GM12878 (cell line): ENCODE results near the gene CPEB1. TPM values are rescaled to one million over a fixed set of nuclear protein-coding genes. Genes with fewer than 3 reads are reported as not detected.

ENCODE experiments used
- ATAC-seq: fragments of 200-7000 bp; cut with Tn5 transposase; 3 replicates; pipeline ENCODE4 v1.9.1; 2020; ENCODE audit warnings: mild to moderate bottlenecking, moderate library complexity
- BruUV-seq: library from RNA; stranded (reverse); fragments of 400-500 nt; replicated peaks from 2 replicates; lab custom pipeline; 2021; lab: Mats Ljungman, UMichigan
- CTCF ChIA-PET: fragments of 300-600 bp; sonication (Branson Sonifier 250); formaldehyde crosslinking; extraction: SDS; loops from one replicate; lab custom pipeline; 2021; ENCODE audit warnings: inconsistent platforms; lab: Yijun Ruan, JAX
- POLR2A ChIA-PET: fragments of 350-600 bp; formaldehyde crosslinking; extraction: SDS; loops from one replicate; lab custom pipeline; 2021; ENCODE audit warnings: inconsistent platforms; lab: Charles Lee
- RAD21 ChIA-PET: fragments of 300-600 bp; sonication (Branson Sonifier 250); formaldehyde crosslinking; loops from one replicate; lab custom pipeline; 2023; ENCODE audit warnings: antibody characterized with exemption; ENCODE audit not compliant: unreplicated experiment; lab: Charles Lee
- SMC1A ChIA-PET: fragments of 300-600 bp; sonication (Branson Sonifier 250); formaldehyde crosslinking; loops from one replicate; lab custom pipeline; 2023; ENCODE audit not compliant: unreplicated experiment, uncharacterized antibody; lab: Charles Lee
- DNase-seq: peaks from one replicate; pipeline ENCODE4 v3.0.0-alpha.2; 2011; ENCODE audit warnings: low read depth, low spot score
- FAIRE-seq: peaks from 3 replicates; lab custom pipeline; 2011; peaks lifted over from hg19 to GRCh38; lab: Jason Lieb, UNC
- H2AFZ ChIP-seq: 2 replicates; pipeline ENCODE4 v1.6.0; 2011; ENCODE audit warnings: low read depth, low read length, control low read depth; ENCODE audit not compliant: control insufficient read depth
- H3K27ac ChIP-seq: 2 replicates; pipeline ENCODE4 v1.5.1; 2011; ENCODE audit warnings: control low read depth; ENCODE audit not compliant: control insufficient read depth, insufficient read depth
- H3K27me3 ChIP-seq, 2 experiments: replicated peaks in 1 of 2; 2 replicates each; pipeline versions ENCODE4 v1.6.0 to v1.6.1; 2011; ENCODE audit warnings: low read length in 1 of 2; ENCODE audit not compliant: control insufficient read depth in 2 of 2, insufficient read depth in 2 of 2
- H3K36me3 ChIP-seq, 2 experiments: 2 replicates each; pipeline ENCODE4 v1.5.1; 2011; ENCODE audit warnings: low read length in 1 of 2; ENCODE audit not compliant: control insufficient read depth in 2 of 2, insufficient read depth in 2 of 2
- H3K4me1 ChIP-seq: 2 replicates; pipeline ENCODE4 v1.6.1; 2011; ENCODE audit warnings: mild to moderate bottlenecking, low read length, moderate library complexity, mixed read lengths; ENCODE audit not compliant: control insufficient read depth, insufficient read depth
- H3K4me2 ChIP-seq: 2 replicates; pipeline ENCODE4 v1.6.0; 2011; ENCODE audit warnings: control low read depth; ENCODE audit not compliant: control insufficient read depth, insufficient read depth
- H3K4me3 ChIP-seq: fragments of 200-600 bp; sonication (generic); 2 replicates; pipeline ENCODE4 v1.5.1; 2016
- H3K79me2 ChIP-seq: 2 replicates; pipeline ENCODE4 v1.6.0; 2011; ENCODE audit warnings: low read length; ENCODE audit not compliant: control insufficient read depth, insufficient read depth
- H3K9ac ChIP-seq: 2 replicates; pipeline ENCODE4 v1.8.0; 2011; ENCODE audit warnings: low read length, control low read depth, mixed read lengths; ENCODE audit not compliant: control insufficient read depth, insufficient read depth
- H3K9me3 ChIP-seq: replicated peaks from 3 replicates; pipeline ENCODE4 v1.5.1; 2011; ENCODE audit warnings: mild to moderate bottlenecking, low read length; ENCODE audit not compliant: control insufficient read depth, insufficient read depth
- H4K20me1 ChIP-seq: 2 replicates; pipeline ENCODE4 v1.6.0; 2011; ENCODE audit not compliant: control insufficient read depth, insufficient read depth
- MXI1 ChIP-seq: fragments of 150-350 bp; IDR thresholded peaks from 2 replicates; pipeline ENCODE4 v1.6.1; 2011; ENCODE audit warnings: low read depth, mild to moderate bottlenecking, inconsistent platforms, low read length, improper control_type of control experiment
- NFYA ChIP-seq: IDR thresholded peaks from 2 replicates; pipeline ENCODE4 v1.6.1; 2011; ENCODE audit warnings: low read depth, mild to moderate bottlenecking, low read length, improper control_type of control experiment, borderline replicate concordance
- POU2F2 ChIP-seq: IDR thresholded peaks from 3 replicates; pipeline ENCODE4 v1.6.1; 2011; ENCODE audit warnings: low read depth, mild to moderate bottlenecking, low read length, borderline replicate concordance
- RAD21 ChIP-seq: IDR thresholded peaks from 2 replicates; pipeline ENCODE4 v1.6.1; 2011; ENCODE audit warnings: mild to moderate bottlenecking, low read depth, low read length, moderate library complexity; ENCODE audit not compliant: insufficient read depth
- ZNF622 ChIP-seq: fragments of 450-650 bp; IDR thresholded peaks from 2 replicates; pipeline ENCODE4 v1.6.1; 2017; ENCODE audit warnings: mild to moderate bottlenecking, inconsistent platforms
- WGBS: methylation state at CpG from one replicate; pipeline ENCODE4 v1.1.6; 2016; ENCODE audit warnings: low lambda C conversion rate; ENCODE audit not compliant: insufficient replicate concordance, insufficient coverage; ENCODE audit errors: missing lambda C conversion rate; 5-methylcytosine and 5-hydroxymethylcytosine counted together
- in situ Hi-C: fragments of 300-500 bp; cut with MboI; formaldehyde crosslinking; loops from 9 replicates; pipeline ENCODE4 v1.14.3; 2018; ENCODE audit warnings: mixed read lengths
- intact Hi-C: fragments of 100-400 bp; cut with micrococcal nuclease; formaldehyde crosslinking; loops from one replicate; pipeline ENCODE4 v1.14.2; 2022; ENCODE audit not compliant: unreplicated experiment
- polyA plus RNA-seq, 11 experiments: library from polyadenylated mRNA; depleted of rRNA in 4 of 11; unstranded in 6 of 11; stranded (reverse) in 5 of 11; fragments of >200 nt; fragmentation: Nextera tagmentation in 4 of 11; fragmentation: Illumina TruSeq in 1 of 11; extraction: Ambion mirVana in 4 of 11; extraction: Trizol in 1 of 11; gene quantifications; 1 replicate in 1 of 11; 2 replicates in 10 of 11; pipeline versions ENCODE4 v1.2.1 to v1.2.3, GENCODE V29; 2011 to 2016; ENCODE audit warnings: inconsistent platforms in 2 of 11, missing spikeins in 2 of 11, low read depth in 1 of 11
- total RNA-seq, 4 experiments: library from RNA; depleted of rRNA in 3 of 4; stranded (reverse); fragments of >200 nt in 3 of 4; fragmentation: Illumina TruSeq in 1 of 4; extraction: Trizol in 1 of 4; gene quantifications; 2 replicates each; pipeline versions ENCODE4 v1.2.1 to v1.2.3, GENCODE V29; 2013 to 2021
- TF ChIP-seq, protein P1 (sequence below): fragments of 450-650 bp; IDR thresholded peaks from 2 replicates; pipeline ENCODE4 v1.6.1; 2017; ENCODE audit warnings: mild to moderate bottlenecking, moderate library complexity
- TF ChIP-seq, protein P2 (sequence below): IDR thresholded peaks from 2 replicates; pipeline ENCODE4 v1.6.1; 2012; ENCODE audit warnings: mild to moderate bottlenecking, low read depth, low read length
- TF ChIP-seq, protein P3 (sequence below): IDR thresholded peaks from 2 replicates; pipeline ENCODE4 v1.6.1; 2011; ENCODE audit warnings: borderline replicate concordance, low read depth, mild to moderate bottlenecking, moderate library complexity, low read length; ENCODE audit not compliant: insufficient read depth, poor library complexity, severe bottlenecking
- TF ChIP-seq, protein P4 (sequence below): IDR thresholded peaks from 2 replicates; pipeline ENCODE4 v1.6.1; 2012; ENCODE audit warnings: low read depth, low read length, improper control_type of control experiment

The CPEB1 gene
- total and polyA plus RNA-seq, 10 of the 15 experiments (the other 5 are each of a cell fraction or from before 2014, with no cell fraction given): 0.05 to 1.1 (median 0.46) TPM

- ChIA-PET SMC1A (interaction anchor here (0.9 to 1.4 kb wide), 5 partner anchors 8 to 460 kb away, joined by 3 to 7 read pairs (median 4); no protein-coding TSS in a partner anchor), RAD21 (interaction anchor here (0.6 to 2.2 kb wide), 3 partner anchors 10 to 210 kb away, joined by 3 to 12 read pairs (median 6); no protein-coding TSS in a partner anchor), POLR2A (interaction anchor here (1.2 to 3.3 kb wide), 5 partner anchors 9 to 446 kb away, joined by 3 to 11 read pairs (median 6); partner anchors contain the start of gene RAMAC), CTCF (interaction anchor here (0.8 to 5.3 kb wide), 10 partner anchors 9 to 470 kb away, joined by 3 to 52 read pairs (median 4); partner anchors contain the start of genes C15orf40, RAMAC and WHAMM)
- H3K4me2 ChIP-seq: peak within 1 kb of the TSS; percentile 90
- peak within 1 kb of the TSS; percentile 99 for H3K4me3 ChIP-seq
- ATAC-seq (peak; percentile 95), FAIRE-seq (no peak), DNase-seq (peak; percentile 85)
- peak within 1 kb of the TSS; percentile 85 for H2AFZ ChIP-seq
- in situ Hi-C loops (loop anchor here (10.0 kb wide), 5 partner anchors 186 to 1246 kb away; partner anchors contain the start of genes FSD2 and WHAMM), intact Hi-C loops (loop anchor here (5.0 kb wide), 1 partner anchor 527 kb away; the partner anchor contains the start of gene BTBD1)
- no TSS peak for BruUV-seq
- H3K9ac ChIP-seq: peak within 1 kb of the TSS; percentile 99
- WGBS: 1% methylated on average over 63 of the region's 81 CpGs
- 0 out of 2 replicates have a peak, but pooled peaks cover 2% of the 10 kb centered on the region for H3K4me1 ChIP-seq
- no peaks in the 10 kb centered on the region for H3K27me3 ChIP-seq
- H3K79me2 ChIP-seq: peaks cover 50% of the 10 kb centered on the region
- H3K9me3 ChIP-seq: no peaks in the 10 kb centered on the region
- H3K36me3 ChIP-seq: peaks cover 24 to 34% of the 10 kb centered on the region in 2 experiments
- H3K27ac ChIP-seq: peak within 1 kb of the TSS; percentile 91
- H4K20me1 ChIP-seq: peaks cover 14% of the 10 kb centered on the region
- TF ChIP-seq, protein P1, sequence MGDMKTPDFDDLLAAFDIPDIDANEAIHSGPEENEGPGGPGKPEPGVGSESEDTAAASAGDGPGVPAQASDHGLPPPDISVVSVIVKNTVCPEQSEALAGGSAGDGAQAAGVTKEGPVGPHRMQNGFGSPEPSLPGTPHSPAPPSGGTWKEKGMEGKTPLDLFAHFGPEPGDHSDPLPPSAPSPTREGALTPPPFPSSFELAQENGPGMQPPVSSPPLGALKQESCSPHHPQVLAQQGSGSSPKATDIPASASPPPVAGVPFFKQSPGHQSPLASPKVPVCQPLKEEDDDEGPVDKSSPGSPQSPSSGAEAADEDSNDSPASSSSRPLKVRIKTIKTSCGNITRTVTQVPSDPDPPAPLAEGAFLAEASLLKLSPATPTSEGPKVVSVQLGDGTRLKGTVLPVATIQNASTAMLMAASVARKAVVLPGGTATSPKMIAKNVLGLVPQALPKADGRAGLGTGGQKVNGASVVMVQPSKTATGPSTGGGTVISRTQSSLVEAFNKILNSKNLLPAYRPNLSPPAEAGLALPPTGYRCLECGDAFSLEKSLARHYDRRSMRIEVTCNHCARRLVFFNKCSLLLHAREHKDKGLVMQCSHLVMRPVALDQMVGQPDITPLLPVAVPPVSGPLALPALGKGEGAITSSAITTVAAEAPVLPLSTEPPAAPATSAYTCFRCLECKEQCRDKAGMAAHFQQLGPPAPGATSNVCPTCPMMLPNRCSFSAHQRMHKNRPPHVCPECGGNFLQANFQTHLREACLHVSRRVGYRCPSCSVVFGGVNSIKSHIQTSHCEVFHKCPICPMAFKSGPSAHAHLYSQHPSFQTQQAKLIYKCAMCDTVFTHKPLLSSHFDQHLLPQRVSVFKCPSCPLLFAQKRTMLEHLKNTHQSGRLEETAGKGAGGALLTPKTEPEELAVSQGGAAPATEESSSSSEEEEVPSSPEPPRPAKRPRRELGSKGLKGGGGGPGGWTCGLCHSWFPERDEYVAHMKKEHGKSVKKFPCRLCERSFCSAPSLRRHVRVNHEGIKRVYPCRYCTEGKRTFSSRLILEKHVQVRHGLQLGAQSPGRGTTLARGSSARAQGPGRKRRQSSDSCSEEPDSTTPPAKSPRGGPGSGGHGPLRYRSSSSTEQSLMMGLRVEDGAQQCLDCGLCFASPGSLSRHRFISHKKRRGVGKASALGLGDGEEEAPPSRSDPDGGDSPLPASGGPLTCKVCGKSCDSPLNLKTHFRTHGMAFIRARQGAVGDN: peak; percentile 87
- TF ChIP-seq NFYA (no peak), MXI1 (peak; percentile 92), RAD21 (peak; percentile 14; the same call in 1 of the 2 replicates), POU2F2 (peak; percentile 90), ZNF622 (no peak)
- TF ChIP-seq, protein P2, sequence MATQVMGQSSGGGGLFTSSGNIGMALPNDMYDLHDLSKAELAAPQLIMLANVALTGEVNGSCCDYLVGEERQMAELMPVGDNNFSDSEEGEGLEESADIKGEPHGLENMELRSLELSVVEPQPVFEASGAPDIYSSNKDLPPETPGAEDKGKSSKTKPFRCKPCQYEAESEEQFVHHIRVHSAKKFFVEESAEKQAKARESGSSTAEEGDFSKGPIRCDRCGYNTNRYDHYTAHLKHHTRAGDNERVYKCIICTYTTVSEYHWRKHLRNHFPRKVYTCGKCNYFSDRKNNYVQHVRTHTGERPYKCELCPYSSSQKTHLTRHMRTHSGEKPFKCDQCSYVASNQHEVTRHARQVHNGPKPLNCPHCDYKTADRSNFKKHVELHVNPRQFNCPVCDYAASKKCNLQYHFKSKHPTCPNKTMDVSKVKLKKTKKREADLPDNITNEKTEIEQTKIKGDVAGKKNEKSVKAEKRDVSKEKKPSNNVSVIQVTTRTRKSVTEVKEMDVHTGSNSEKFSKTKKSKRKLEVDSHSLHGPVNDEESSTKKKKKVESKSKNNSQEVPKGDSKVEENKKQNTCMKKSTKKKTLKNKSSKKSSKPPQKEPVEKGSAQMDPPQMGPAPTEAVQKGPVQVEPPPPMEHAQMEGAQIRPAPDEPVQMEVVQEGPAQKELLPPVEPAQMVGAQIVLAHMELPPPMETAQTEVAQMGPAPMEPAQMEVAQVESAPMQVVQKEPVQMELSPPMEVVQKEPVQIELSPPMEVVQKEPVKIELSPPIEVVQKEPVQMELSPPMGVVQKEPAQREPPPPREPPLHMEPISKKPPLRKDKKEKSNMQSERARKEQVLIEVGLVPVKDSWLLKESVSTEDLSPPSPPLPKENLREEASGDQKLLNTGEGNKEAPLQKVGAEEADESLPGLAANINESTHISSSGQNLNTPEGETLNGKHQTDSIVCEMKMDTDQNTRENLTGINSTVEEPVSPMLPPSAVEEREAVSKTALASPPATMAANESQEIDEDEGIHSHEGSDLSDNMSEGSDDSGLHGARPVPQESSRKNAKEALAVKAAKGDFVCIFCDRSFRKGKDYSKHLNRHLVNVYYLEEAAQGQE: peak; percentile 58
- TF ChIP-seq, protein P3, sequence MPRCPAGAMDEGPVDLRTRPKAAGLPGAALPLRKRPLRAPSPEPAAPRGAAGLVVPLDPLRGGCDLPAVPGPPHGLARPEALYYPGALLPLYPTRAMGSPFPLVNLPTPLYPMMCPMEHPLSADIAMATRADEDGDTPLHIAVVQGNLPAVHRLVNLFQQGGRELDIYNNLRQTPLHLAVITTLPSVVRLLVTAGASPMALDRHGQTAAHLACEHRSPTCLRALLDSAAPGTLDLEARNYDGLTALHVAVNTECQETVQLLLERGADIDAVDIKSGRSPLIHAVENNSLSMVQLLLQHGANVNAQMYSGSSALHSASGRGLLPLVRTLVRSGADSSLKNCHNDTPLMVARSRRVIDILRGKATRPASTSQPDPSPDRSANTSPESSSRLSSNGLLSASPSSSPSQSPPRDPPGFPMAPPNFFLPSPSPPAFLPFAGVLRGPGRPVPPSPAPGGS: no peak
- TF ChIP-seq, protein P4, sequence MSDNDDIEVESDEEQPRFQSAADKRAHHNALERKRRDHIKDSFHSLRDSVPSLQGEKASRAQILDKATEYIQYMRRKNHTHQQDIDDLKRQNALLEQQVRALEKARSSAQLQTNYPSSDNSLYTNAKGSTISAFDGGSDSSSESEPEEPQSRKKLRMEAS: peak; percentile 89
Observed at GRCh38 chr15:82540055-82540983, 106.8 kb downstream of the CPEB1 start, which contains the start of gene RPS17. Gene RPS17 (minus strand): TSS chr15:82540457. CDS start chr15:82540428, 29 bp downstream.
